ENCODE data around the gene ABCA2. TPM values are rescaled to one million over a fixed set of nuclear protein-coding genes. Genes with fewer than 3 reads are reported as not detected.
A peak's percentile ranks its signal among the peaks of the same experiment; 100 is the strongest.

Gene ABCA2
- polyA plus RNA-seq, 1 of the 3 experiments (the other 2 are of a cell fraction), result 34.7 TPM

GRCh38 chr9:137071282-137071681, 43.2 kb upstream of the ABCA2 start:
- H4K20me1 ChIP-seq (ENCODE audit: insufficient read depth), result peaks cover 12% of the 10 kb centered on the region; the same call in 1 of the 2 replicates
- no peaks in the 10 kb centered on the region for H3K9me3 ChIP-seq
- peak overlapping the region; percentile 80; the same call in 1 of the 2 replicates for H3K4me2 ChIP-seq
- no peak for TF ChIP-seq NRF1 (IDR thresholded peaks at IDR 0.05; ENCODE audit: low read depth, low read length)
- no peak for TF ChIP-seq CTCF (IDR thresholded peaks at IDR 0.05)
- TF ChIP-seq RXRA (IDR thresholded peaks at IDR 0.05; ENCODE audit: borderline replicate concordance, low read depth), result no peak
- no peak for TF ChIP-seq GATA2 (CRISPR knock-in tag; IDR thresholded peaks at IDR 0.05)
- no peak for TF ChIP-seq YY1 (IDR thresholded peaks at IDR 0.05; ENCODE audit: low read depth)
- no peak for TF ChIP-seq RCOR1 (IDR thresholded peaks at IDR 0.05; ENCODE audit: low read length)
- TF ChIP-seq SMC3 (IDR thresholded peaks at IDR 0.05; ENCODE audit: low read depth, low read length), result no peak
- no peak for TF ChIP-seq TEAD4 (IDR thresholded peaks at IDR 0.05; ENCODE audit: borderline replicate concordance, insufficient read depth)
- TF ChIP-seq CHD2 (IDR thresholded peaks at IDR 0.05; ENCODE audit: low read length, partially characterized antibody), result no peak
- TF ChIP-seq USF2 (IDR thresholded peaks at IDR 0.05; ENCODE audit: borderline replicate concordance, low read depth, low read length), result no peak
- no peak for TF ChIP-seq SIN3A (IDR thresholded peaks at IDR 0.05; ENCODE audit: borderline replicate concordance, low read depth, low read length)
- no peak for TF ChIP-seq NFIC (IDR thresholded peaks at IDR 0.05; ENCODE audit: borderline replicate concordance)
- TF ChIP-seq USF1 (IDR thresholded peaks at IDR 0.05; ENCODE audit: borderline replicate concordance, low read depth), result no peak
- H3K4me3 ChIP-seq (ENCODE audit: low read depth in 2 of 2, low read length in 1 of 2), result peak overlapping the region in 1 of 2 experiments; percentile 53; a peak in 1 of 4 replicates
- H3K4me1 ChIP-seq (ENCODE audit: control insufficient read depth in 1 of 2, insufficient read depth in 2 of 2, low read depth in 1 of 2, low read length in 1 of 2), result peaks cover 0 to 29% of the 10 kb centered on the region in 2 experiments; a peak in 1 of 4 replicates
- H3K79me2 ChIP-seq (ENCODE audit: insufficient read depth), result 0 out of 2 replicates have a peak, but pooled peaks cover 3% of the 10 kb centered on the region
- CTCF ChIA-PET, result interaction anchor here (1.5 to 16.8 kb wide), 9 partner anchors 8 to 165 kb away, joined by 4 to 803 read pairs (median 17); partner anchors contain the start of genes ABCA2, CYSRT1, ENTPD2 and FUT7
- H3K27ac ChIP-seq (ENCODE audit: low read depth in 2 of 2, low read length in 1 of 2), result peak overlapping the region in 1 of 2 experiments; percentile 80; a peak in 2 of 4 replicates
- no peak overlapping the region for H3K9ac ChIP-seq
- H2AFZ ChIP-seq (ENCODE audit: low read depth), result 0 out of 2 replicates have a peak overlapping the region, but pooled peaks have one; percentile 84
- H3K27me3 ChIP-seq (ENCODE audit: insufficient read depth), result no peaks in the 10 kb centered on the region
- peaks cover 15% of the 10 kb centered on the region for H3F3A ChIP-seq (replicated peaks; ENCODE audit: insufficient read depth)
- no peaks in the 10 kb centered on the region for H3K36me3 ChIP-seq (replicated peaks in 1 of 2; ENCODE audit: control insufficient read depth in 1 of 2, insufficient read depth in 2 of 2, low read length in 1 of 2)
- 100% methylated on average over 1 of the region's 2 CpGs for WGBS (ENCODE audit: low lambda C conversion rate)
- H3K9me2 ChIP-seq, result no peaks in the 10 kb centered on the region
- POLR2A ChIA-PET, result interaction anchor here (1.1 to 2.8 kb wide), 3 partner anchors 15 to 170 kb away, joined by 6 to 21 read pairs (median 17); partner anchors contain the start of genes MAN1B1 and TUBB4B
- no peak for DNase-seq

Measured in SK-N-SH (cell line).